ENCODE results near the gene MAP4K4.

GRCh38 chr2:101829429-101829828, 131.9 kb downstream of the MAP4K4 start:
- TF ChIP-seq CTCF (IDR thresholded peaks at IDR 0.05 in 4 of 5, conservative IDR thresholded peaks at IDR 0.05 in 1 of 5) (no peak), POLR2A (IDR thresholded peaks at IDR 0.05) (no peak)
